ENCODE results near the gene CHST12.

DNA sequence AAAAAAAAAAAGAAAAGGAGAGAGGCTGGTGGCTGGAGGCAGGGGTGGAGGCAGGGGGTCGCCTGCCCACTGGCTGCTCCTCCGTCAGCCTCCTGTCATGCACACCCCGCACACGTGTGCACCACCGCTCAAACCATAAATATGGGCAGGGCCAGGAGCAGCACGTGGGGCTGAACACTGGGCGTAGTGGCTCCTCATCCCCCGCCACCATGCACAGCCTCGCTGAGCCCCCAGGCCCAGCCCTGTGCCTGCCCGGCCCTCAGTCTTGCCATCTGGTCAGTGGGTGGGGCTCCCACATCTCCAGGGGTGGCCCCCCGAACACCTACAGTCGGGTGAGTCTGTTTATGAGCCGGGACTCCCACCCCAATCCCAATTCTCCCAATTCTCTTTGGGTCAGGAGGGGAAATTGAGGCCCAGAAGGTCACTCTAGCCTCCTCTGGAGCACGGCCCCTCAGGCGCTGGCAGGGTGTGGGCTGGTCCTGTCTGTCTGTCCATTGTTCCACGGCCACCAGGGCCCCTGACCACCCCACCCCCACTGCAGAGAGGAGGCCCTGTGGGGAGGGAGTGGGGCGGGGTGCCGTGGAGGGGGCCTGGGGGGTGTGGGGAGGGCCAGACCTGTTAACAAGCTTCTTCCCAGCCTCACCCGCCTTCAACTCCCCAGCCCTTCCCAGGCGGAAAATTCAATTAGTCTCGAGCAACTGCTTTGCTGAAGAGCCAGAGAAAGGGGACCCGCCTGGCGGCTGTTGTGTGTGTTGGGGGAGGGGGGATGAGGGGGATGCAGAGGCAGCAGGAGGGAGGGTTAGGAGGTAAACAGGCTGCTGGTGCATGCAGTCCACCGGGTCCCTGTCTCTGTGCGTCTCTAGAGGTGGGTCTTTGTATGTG is 92.2 kb downstream of the CHST12 start:
- TF ChIP-seq POLR2A (IDR thresholded peaks at IDR 0.05) (no peak), POLR2AphosphoS5 (IDR thresholded peaks at IDR 0.05) (no peak), EP300 (IDR thresholded peaks at IDR 0.05) (no peak)
- TF ChIP-seq, protein P1, sequence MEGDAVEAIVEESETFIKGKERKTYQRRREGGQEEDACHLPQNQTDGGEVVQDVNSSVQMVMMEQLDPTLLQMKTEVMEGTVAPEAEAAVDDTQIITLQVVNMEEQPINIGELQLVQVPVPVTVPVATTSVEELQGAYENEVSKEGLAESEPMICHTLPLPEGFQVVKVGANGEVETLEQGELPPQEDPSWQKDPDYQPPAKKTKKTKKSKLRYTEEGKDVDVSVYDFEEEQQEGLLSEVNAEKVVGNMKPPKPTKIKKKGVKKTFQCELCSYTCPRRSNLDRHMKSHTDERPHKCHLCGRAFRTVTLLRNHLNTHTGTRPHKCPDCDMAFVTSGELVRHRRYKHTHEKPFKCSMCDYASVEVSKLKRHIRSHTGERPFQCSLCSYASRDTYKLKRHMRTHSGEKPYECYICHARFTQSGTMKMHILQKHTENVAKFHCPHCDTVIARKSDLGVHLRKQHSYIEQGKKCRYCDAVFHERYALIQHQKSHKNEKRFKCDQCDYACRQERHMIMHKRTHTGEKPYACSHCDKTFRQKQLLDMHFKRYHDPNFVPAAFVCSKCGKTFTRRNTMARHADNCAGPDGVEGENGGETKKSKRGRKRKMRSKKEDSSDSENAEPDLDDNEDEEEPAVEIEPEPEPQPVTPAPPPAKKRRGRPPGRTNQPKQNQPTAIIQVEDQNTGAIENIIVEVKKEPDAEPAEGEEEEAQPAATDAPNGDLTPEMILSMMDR (IDR thresholded peaks at IDR 0.05): no peak
